K562 (cell line): ENCODE results near the gene SERPING1. TPM values are rescaled to one million over a fixed set of nuclear protein-coding genes. Genes with fewer than 3 reads are reported as not detected.
A peak's percentile ranks its signal among the peaks of the same experiment; 100 is the strongest.

ENCODE experiments used
- ATAC-seq: fragments of 200-7000 bp; cut with Tn5 transposase; 3 replicates; pipeline ENCODE4 v1.9.1; 2020; ENCODE audit warnings: moderate library complexity
- BruUV-seq: library from RNA; stranded (reverse); fragments of 400-500 nt; replicated peaks from 2 replicates; lab custom pipeline; 2021; lab: Mats Ljungman, UMichigan
- CTCF ChIA-PET: fragments of 300-600 bp; formaldehyde crosslinking; extraction: SDS; loops from one replicate; lab custom pipeline; 2021; ENCODE audit warnings: low intra/inter-chr PET ratio; lab: Yijun Ruan, JAX
- POLR2A ChIA-PET: fragments of 300-600, 350-650 bp; sonication (Branson Sonifier 250); formaldehyde crosslinking; extraction: SDS; loops from one replicate; lab custom pipeline; 2021; ENCODE audit warnings: antibody characterized with exemption, inconsistent platforms; lab: Yijun Ruan, JAX
- DNase-seq, 4 experiments: peaks; one replicate each; pipeline versions ENCODE4 v3.0.0 to v3.0.0-alpha.2; 2011 to 2018; ENCODE audit warnings: low spot score in 3 of 4, mixed read lengths in 3 of 4; ENCODE audit errors: extremely low read depth in 1 of 4
- FAIRE-seq: peaks from 2 replicates; lab custom pipeline; 2011; peaks lifted over from hg19 to GRCh38; lab: Jason Lieb, UNC
- H2AFZ ChIP-seq: 2 replicates; pipeline ENCODE4 v1.6.0; 2011; ENCODE audit warnings: low read depth, low read length, control low read depth, inconsistent platforms
- H3K27ac ChIP-seq: fragments of 200-600 bp; 3 replicates; pipeline ENCODE4 v1.8.0; 2011; ENCODE audit warnings: low read depth, mild to moderate bottlenecking, control low read depth, inconsistent platforms, low read length, moderate library complexity, mixed read lengths; ENCODE audit errors: extremely low read depth
- H3K27me3 ChIP-seq, 2 experiments: fragments of 300-600 bp in 1 of 2; 2 replicates in 1 of 2; 3 replicates in 1 of 2; pipeline versions ENCODE4 v1.6.0 to v1.8.0; 2011; ENCODE audit warnings: inconsistent platforms in 2 of 2, low read length in 2 of 2, mild to moderate bottlenecking in 1 of 2, mixed read lengths in 1 of 2, moderate library complexity in 1 of 2; ENCODE audit not compliant: control insufficient read depth in 2 of 2, insufficient read depth in 2 of 2
- H3K36me3 ChIP-seq: fragments of 300-600 bp; 3 replicates; pipeline ENCODE4 v1.8.0; 2011; ENCODE audit warnings: mild to moderate bottlenecking, low read length, inconsistent platforms; ENCODE audit not compliant: control insufficient read depth, insufficient read depth
- H3K4me1 ChIP-seq, 2 experiments: fragments of 200-600 bp in 1 of 2; replicated peaks in 1 of 2; 2 replicates in 1 of 2; 3 replicates in 1 of 2; pipeline versions ENCODE4 v1.5.1 to v1.8.0; 2011; ENCODE audit warnings: inconsistent platforms in 2 of 2, low read length in 2 of 2, mild to moderate bottlenecking in 1 of 2, mixed read lengths in 1 of 2, moderate library complexity in 1 of 2; ENCODE audit not compliant: control insufficient read depth in 2 of 2, insufficient read depth in 2 of 2
- H3K4me2 ChIP-seq: 2 replicates; pipeline ENCODE4 v1.6.1; 2011; ENCODE audit warnings: low read length, control low read depth, inconsistent platforms, mixed read lengths; ENCODE audit not compliant: insufficient read depth
- H3K4me3 ChIP-seq: fragments of 200-600 bp; sonication (generic), shearing (Covaris generic); 2 replicates; pipeline ENCODE4 v1.5.1; 2016; ENCODE audit warnings: control low read depth, inconsistent platforms
- H3K79me2 ChIP-seq: fragments of 200-600 bp; 3 replicates; pipeline ENCODE4 v1.8.0; 2011; ENCODE audit warnings: low read length, inconsistent platforms; ENCODE audit not compliant: control insufficient read depth, insufficient read depth
- H3K9ac ChIP-seq, 2 experiments: 2 replicates each; pipeline versions ENCODE4 v1.6.0 to v1.6.1; 2011; ENCODE audit warnings: low read depth in 2 of 2, low read length in 2 of 2, control low read depth in 1 of 2, inconsistent platforms in 1 of 2, mild to moderate bottlenecking in 1 of 2, mixed read lengths in 1 of 2; ENCODE audit not compliant: insufficient read depth in 1 of 2
- H3K9me1 ChIP-seq: one replicate; pipeline ENCODE4 v1.6.0; 2011; ENCODE audit warnings: inconsistent platforms, mild to moderate bottlenecking, low read length, moderate library complexity; ENCODE audit not compliant: control insufficient read depth, insufficient read depth
- H3K9me3 ChIP-seq: replicated peaks from 2 replicates; pipeline ENCODE4 v1.5.1; 2011; ENCODE audit warnings: low read depth, low read length, inconsistent platforms; ENCODE audit not compliant: control insufficient read depth, insufficient read depth
- H4K20me1 ChIP-seq: replicated peaks from 2 replicates; pipeline ENCODE4 v1.6.1; 2011; ENCODE audit warnings: low read length, inconsistent platforms, mixed read lengths; ENCODE audit not compliant: control insufficient read depth, insufficient read depth
- ARID2 ChIP-seq: fragments of 450-650 bp; IDR thresholded peaks from 2 replicates; pipeline ENCODE4 v1.6.1; 2017; ENCODE audit warnings: antibody characterized with exemption, mild to moderate bottlenecking
- CEBPG ChIP-seq, 3 experiments: fragments of 200-800 bp in 1 of 3; sonication (Bioruptor generic) in 1 of 3; sonication (generic) in 1 of 3; formaldehyde crosslinking in 1 of 3; IDR thresholded peaks in 2 of 3; conservative IDR thresholded peaks in 1 of 3; 2 replicates each; pipeline versions ENCODE4 v1.6.1 to v1.8.0; 2016 to 2022; ENCODE audit warnings: missing compliant biosample characterization in 2 of 3, missing genetic modification characterization in 2 of 3, mild to moderate bottlenecking in 1 of 3, missing genetic modification reagents in 1 of 3
- HNRNPLL ChIP-seq: fragments of 200-400 bp; formaldehyde crosslinking; IDR thresholded peaks from 2 replicates; pipeline ENCODE4 v1.6.1; 2017; ENCODE audit warnings: low read length, low read depth, mild to moderate bottlenecking; ENCODE audit not compliant: poor library complexity, severe bottlenecking
- KAT8 ChIP-seq: fragments of 450-650 bp; IDR thresholded peaks from 2 replicates; pipeline ENCODE4 v1.6.1; 2016; ENCODE audit warnings: low read depth, mild to moderate bottlenecking
- NCOA6 ChIP-seq: fragments of 450-650 bp; IDR thresholded peaks from 2 replicates; pipeline ENCODE4 v1.6.1; 2017; ENCODE audit warnings: mild to moderate bottlenecking
- THAP7 ChIP-seq: fragments of 250-450 bp; sonication (Bioruptor Pico); IDR thresholded peaks from 2 replicates; pipeline ENCODE4 v1.5.0; 2021
- ZNF41 ChIP-seq: fragments of 250-450 bp; sonication (Bioruptor Pico); conservative IDR thresholded peaks from 2 replicates; pipeline ENCODE4 v1.4.0; 2020; ENCODE audit warnings: mild to moderate bottlenecking
- WGBS: fragments of 100-300 bp; shearing (Covaris generic); methylation state at CpG from one replicate; pipeline ENCODE4 v1.1.6; 2016; ENCODE audit warnings: low coverage, mixed read lengths; ENCODE audit not compliant: insufficient coverage; ENCODE audit errors: missing lambda C conversion rate; 5-methylcytosine and 5-hydroxymethylcytosine counted together
- in situ Hi-C: fragments of 300-500 bp; cut with MboI; formaldehyde crosslinking; loops from 4 replicates; pipeline ENCODE4 v1.15.0; 2018; ENCODE audit warnings: inconsistent platforms, mixed read lengths
- intact Hi-C: fragments of 100-400 bp; cut with micrococcal nuclease; formaldehyde crosslinking; loops from 2 replicates; pipeline ENCODE4 v1.14.2; 2022
- polyA plus RNA-seq, 8 experiments: library from polyadenylated mRNA; depleted of rRNA in 4 of 8; stranded (reverse) in 5 of 8; unstranded in 3 of 8; fragments of >200 nt; fragmentation: Nextera tagmentation in 2 of 8; fragmentation: Illumina TruSeq in 1 of 8; extraction: Ambion mirVana in 2 of 8; extraction: Trizol in 1 of 8; gene quantifications; 2 replicates each; pipeline versions ENCODE4 v1.2.1 to v1.2.3, GENCODE V29; 2011 to 2014; ENCODE audit warnings: inconsistent platforms in 1 of 8, missing spikeins in 1 of 8
- total RNA-seq, 7 experiments: library from RNA; depleted of rRNA in 6 of 7; stranded (reverse); fragments of >200 nt in 6 of 7; fragmentation: Illumina TruSeq in 2 of 7; extraction: Trizol in 2 of 7; gene quantifications; 2 replicates each; pipeline versions ENCODE4 v1.2.1 to v1.2.3, GENCODE V29; 2011 to 2021; ENCODE audit warnings: low replicate concordance in 1 of 7

The SERPING1 gene
- total and polyA plus RNA-seq, 9 of the 15 experiments (the other 6 are each of a cell fraction or from before 2014, with no cell fraction given), result 0.10 to 1.00 (median 0.21) TPM; not detected in 2

GRCh38 chr11:57599381-57599780 is 1.9 kb downstream of the SERPING1 start:
- H4K20me1 ChIP-seq, result no peaks in the 10 kb centered on the region
- no peak overlapping the region for H3K27ac ChIP-seq
- ATAC-seq (no peak), DNase-seq (no peak), FAIRE-seq (no peak)
- BruUV-seq, result no TSS peak
- H3K36me3 ChIP-seq, result no peaks in the 10 kb centered on the region
- no peaks in the 10 kb centered on the region for H3K79me2 ChIP-seq
- intact Hi-C loops, result no loop called here
- POLR2A ChIA-PET, result interaction anchor here (1.0 kb wide), 1 partner anchor 15 kb away, joined by 3 read pairs; no protein-coding TSS in a partner anchor
- CTCF ChIA-PET, result no interaction called here
- no peak overlapping the region for H3K4me2 ChIP-seq
- H2AFZ ChIP-seq, result no peak overlapping the region
- no peak for TF ChIP-seq CEBPG (CRISPR knock-in tag; IDR thresholded peaks at IDR 0.05)
- TF ChIP-seq CEBPG (tag; conservative IDR thresholded peaks at IDR 0.05 in 1 of 2, IDR thresholded peaks at IDR 0.05 in 1 of 2), result peak in 1 of 2 experiments; percentile 53; a peak in 1 of 4 replicates
- no peak for TF ChIP-seq ZNF41 (CRISPR knock-in tag)
- H3K4me3 ChIP-seq, result no peak overlapping the region
- peaks cover 31 to 34% of the 10 kb centered on the region in 2 experiments; a peak in 4 of 5 replicates for H3K27me3 ChIP-seq
- no peak overlapping the region for H3K9ac ChIP-seq
- H3K9me3 ChIP-seq, result no peaks in the 10 kb centered on the region
- 26% methylated on average over 2 of the region's 2 CpGs for WGBS
- peaks cover 0 to 6% of the 10 kb centered on the region in 2 experiments; a peak in 2 of 5 replicates for H3K4me1 ChIP-seq
- H3K9me1 ChIP-seq, result no peaks in the 10 kb centered on the region
- in situ Hi-C loops, result no loop called here

GRCh38 chr11:57601297-57601696 is 3.8 kb downstream of the SERPING1 start:
- in situ Hi-C loops, result no loop called here
- H3K36me3 ChIP-seq, result no peaks in the 10 kb centered on the region

More at GRCh38 chr11:57601297-57601696, 3.8 kb downstream of the SERPING1 start:
- ATAC-seq (no peak), DNase-seq (no peak), FAIRE-seq (no peak)
- ChIA-PET POLR2A (no interaction called here), CTCF (no interaction called here)
- no TSS peak for BruUV-seq
- Histone ChIP-seq H3K4me3 (no peak overlapping the region), H3K9me1 (no peaks in the 10 kb centered on the region), H2AFZ (no peak overlapping the region), H3K9me3 (no peaks in the 10 kb centered on the region), H3K27ac (no peak overlapping the region), H3K27me3 (peaks cover 29 to 41% of the 10 kb centered on the region in 2 experiments), H3K79me2 (no peaks in the 10 kb centered on the region), H4K20me1 (no peaks in the 10 kb centered on the region), H3K4me1 (peaks cover 0 to 6% of the 10 kb centered on the region in 2 experiments; a peak in 2 of 5 replicates), H3K4me2 (no peak overlapping the region), H3K9ac (no peak overlapping the region)
- 2% methylated on average over 3 of the region's 3 CpGs for WGBS
- intact Hi-C loops, result no loop called here
- TF ChIP-seq ARID2, result no peak
- no peak for TF ChIP-seq NCOA6
- TF ChIP-seq HNRNPLL, result no peak
- no peak for TF ChIP-seq KAT8
- no peak for TF ChIP-seq THAP7
